Thoracic aorta endothelial cell (primary cell): ENCODE results near the gene PAQR7. TPM values are rescaled to one million over a fixed set of nuclear protein-coding genes. Genes with fewer than 3 reads are reported as not detected.

ENCODE experiments used
- small RNA-seq: library from RNA; depleted of rRNA; stranded (forward); fragments of <200 nt; gene quantifications from one replicate; pipeline ENCODE3, GENCODE V24; 2012
- total RNA-seq: library from RNA; depleted of rRNA; stranded (reverse); fragments of >200 nt; gene quantifications from 2 replicates; pipeline ENCODE4 v1.2.3, GENCODE V29; 2012

The PAQR7 gene, protein sequence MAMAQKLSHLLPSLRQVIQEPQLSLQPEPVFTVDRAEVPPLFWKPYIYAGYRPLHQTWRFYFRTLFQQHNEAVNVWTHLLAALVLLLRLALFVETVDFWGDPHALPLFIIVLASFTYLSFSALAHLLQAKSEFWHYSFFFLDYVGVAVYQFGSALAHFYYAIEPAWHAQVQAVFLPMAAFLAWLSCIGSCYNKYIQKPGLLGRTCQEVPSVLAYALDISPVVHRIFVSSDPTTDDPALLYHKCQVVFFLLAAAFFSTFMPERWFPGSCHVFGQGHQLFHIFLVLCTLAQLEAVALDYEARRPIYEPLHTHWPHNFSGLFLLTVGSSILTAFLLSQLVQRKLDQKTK
- total RNA-seq: 2.7 and 4.4 TPM in 2 replicates

DNA sequence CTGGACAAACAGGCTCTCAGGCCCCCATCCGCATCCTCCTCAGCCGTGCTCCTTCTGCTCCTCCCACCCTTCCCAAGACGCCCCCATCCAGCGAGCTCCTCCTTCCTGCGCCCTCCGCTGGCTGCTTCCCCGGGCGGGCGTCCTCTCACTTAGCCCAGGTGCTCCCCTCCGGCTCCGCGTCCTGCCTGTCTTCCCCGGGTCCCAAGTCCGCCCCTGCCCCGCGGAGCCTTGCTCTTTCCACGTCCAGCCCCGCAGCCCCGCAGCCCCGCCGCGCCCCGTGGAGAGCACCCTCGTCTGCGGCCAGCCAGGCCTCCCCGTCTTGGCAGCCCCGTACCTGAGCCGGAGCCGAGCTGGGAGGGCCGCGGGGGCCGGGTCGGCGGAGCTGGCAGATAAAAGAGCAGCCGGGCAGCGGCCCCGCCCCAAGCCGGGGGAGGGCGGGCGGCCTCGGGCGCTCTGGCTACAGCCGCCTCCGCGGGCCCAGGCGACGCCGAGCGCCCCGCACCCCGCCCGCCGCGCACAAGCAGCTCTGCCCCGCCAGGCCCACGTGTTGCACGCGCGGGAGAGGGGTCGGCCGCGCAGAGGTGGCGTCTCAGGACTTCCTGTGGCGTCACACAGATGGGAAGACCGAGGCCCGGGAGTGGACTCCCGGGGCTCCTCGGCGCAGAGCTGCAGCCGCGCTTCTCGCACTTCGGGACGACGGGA lies at the start of gene PAQR7:
TSS of gene PAQR7 (minus strand) at position 555 of the 702 bp plus-strand sequence. CDS start 11,869 bp downstream, outside the sequence.

DNA sequence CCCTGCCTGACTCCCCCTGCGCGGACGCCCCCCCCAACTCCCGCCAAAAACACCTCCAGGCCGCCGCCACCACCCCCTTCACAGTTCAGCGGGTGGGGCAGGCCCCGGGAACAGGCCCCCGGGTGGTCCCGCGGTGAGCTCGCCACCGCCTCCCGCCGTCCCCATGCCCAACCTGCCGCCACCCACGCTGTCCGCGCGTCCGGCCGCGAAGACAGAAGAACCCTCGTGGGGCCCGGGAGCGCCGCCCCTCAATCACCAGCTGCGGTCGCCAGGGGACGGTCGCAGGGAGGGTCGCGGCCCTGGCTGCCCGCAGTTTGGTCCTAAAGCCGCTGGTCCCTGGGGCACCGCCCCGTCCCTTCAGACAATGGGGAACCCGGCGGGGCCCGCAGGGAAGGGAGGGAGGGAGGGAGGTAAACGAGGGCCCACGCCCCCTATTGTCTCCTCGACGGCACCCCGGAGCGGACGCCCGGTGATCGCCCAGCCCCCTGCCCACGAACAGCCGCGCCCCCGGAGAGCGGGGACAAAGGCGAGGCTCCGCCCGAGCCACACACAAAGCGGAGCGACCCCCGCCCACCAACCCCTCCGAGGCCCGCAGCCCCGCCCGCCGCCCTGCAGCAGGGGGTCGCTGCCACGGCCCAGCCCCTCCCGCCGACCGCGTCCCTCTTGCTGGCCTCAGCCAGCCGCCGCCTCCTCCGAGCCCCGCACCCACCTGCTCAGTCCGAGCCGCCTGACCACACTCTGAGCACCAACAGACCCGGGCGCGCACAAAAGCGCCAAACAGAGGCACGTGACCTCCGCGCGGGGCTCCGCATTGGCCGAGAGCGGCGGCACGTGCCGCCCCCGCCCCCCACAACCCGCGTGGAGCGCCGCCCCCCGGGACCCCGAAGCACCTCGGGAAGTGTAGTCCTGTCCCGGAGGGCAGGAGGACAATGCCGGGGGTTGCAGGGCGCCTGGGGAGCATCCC lies 30.5 kb upstream of the PAQR7 start, which contains the start of gene STMN1:
TSS of gene STMN1 (minus strand) at position 740 of the 964 bp plus-strand sequence. CDS start 1,743 bp downstream, outside the sequence.

DNA sequence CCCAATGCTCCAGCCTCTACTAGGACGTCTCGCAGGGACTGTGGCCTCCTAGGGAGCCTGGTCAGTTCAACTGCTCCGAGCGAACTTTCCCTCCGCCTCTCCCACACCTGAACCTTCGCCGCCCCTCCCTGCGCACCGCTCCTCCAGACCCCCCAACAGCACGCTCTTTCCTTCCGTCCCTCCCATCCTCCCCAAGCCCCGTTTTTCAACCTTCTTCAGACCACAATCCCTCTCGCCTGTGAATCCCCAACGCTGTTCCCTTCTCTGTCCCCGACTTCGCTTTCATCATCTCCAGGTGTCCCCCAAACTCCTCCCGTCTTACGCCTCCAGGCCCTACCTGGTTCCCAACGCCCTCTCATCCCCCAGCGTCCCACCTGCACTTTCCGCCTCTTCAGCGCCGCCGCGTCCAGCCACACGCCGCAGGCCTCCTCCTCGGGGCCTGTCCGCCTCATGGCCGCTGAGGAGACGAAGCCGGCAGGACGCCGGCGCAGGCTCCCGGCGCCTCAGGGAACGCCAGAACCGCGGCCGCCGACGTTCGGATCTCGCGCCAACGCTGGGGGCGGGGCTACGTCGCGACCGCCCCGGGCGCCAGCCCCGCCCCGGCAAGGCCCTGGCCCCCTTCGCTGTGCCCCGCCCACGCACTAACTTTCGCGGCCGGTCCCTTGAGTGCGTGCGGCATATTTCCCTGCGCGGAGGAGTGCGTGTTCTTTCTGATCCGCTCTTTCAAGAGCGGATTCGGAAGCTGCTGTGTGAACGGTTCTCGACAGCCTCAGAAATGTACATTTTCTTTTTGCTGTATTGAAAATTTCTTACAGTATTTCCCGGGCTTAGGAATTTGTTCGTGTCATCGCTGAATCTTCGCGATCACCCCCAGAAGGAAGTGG lies 16.4 kb downstream of the PAQR7 start, which contains the start of gene AUNIP:
TSS of gene AUNIP (minus strand) at position 552 of the 884 bp plus-strand sequence. CDS start at position 452, 100 bp downstream.

DNA sequence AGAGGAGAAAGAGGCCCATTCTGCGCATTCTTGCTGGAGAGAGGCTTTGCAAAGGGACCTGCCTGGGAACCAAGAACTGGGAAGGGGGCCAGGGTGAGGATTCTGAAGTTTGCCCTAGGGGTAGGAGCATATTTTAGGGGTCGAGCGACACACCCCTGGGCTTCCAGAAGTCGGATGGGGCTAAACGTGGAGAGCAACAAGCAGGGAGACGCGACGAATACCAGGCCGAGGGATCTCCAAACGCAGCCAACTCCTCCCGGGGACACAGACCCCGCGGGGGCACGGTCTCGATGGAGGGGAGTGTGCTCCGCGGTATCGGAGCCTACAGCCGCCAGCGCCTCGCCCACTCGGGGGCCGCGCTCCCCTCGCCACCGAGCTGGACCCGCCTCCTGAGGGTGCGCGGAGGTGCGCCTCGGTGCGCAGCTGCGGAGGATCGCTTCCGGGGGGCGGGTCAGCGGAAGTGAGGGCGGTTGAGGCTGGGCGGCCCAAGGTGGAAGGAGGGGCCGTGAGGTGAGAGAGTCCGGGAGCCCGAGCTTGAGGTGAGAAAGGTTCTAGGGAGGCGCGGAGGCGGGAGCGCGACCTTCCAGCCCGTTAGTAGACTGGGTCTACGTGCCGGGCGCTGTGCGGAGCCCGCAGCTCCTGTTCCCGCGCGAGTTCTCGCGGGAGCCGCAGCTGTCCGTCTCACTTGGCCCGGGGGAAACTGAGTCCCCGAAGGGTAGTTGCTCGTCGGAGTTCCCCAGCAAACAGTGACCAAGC lies 55.8 kb downstream of the PAQR7 start, which contains the start of gene MTFR1L:
TSS of gene MTFR1L (plus strand) at position 464 of the 756 bp plus-strand sequence. CDS start 3,151 bp downstream, outside the sequence.

Small RNAs within 50 kb of the gene (small RNA-seq; reads per million reads assigned to genes)
- gene AL033528.1 (not detected), gene RF00019 (not detected), gene SNRPFP2 (not detected)

Other genes with a start within 250 kb of the PAQR7 start
- 55.7 and 91.8 TPM in 2 replicates for gene SELENON, start 75.5 kb downstream of the PAQR7 start, total RNA-seq
- 30.3 and 33.1 TPM in 2 replicates for gene MTFR1L, start 55.8 kb downstream of the PAQR7 start, total RNA-seq
- gene AUNIP, start 16.3 kb downstream of the PAQR7 start, total RNA-seq: 5.2 and 6.5 TPM in 2 replicates
- 235 and 276 TPM in 2 replicates for gene STMN1, start 30.7 kb upstream of the PAQR7 start, total RNA-seq
- 5.7 and 7.0 TPM in 2 replicates for gene PAFAH2, start 122.4 kb upstream of the PAQR7 start, total RNA-seq
- under 0.01 TPM in 2 replicates for gene EXTL1, start 146.1 kb upstream of the PAQR7 start, total RNA-seq
- gene SLC30A2, start 170.4 kb upstream of the PAQR7 start, total RNA-seq: not detected in 2 replicates
- not detected in 2 replicates for gene TRIM63, start 191.9 kb upstream of the PAQR7 start, total RNA-seq
- gene PDIK1L, start 236.1 kb upstream of the PAQR7 start, total RNA-seq: 8.9 and 9.4 TPM in 2 replicates